Measurements from ENCODE around the gene RYR2.
A peak's percentile ranks its signal among the peaks of the same experiment; 100 is the strongest.

RYR2 gene

DNA sequence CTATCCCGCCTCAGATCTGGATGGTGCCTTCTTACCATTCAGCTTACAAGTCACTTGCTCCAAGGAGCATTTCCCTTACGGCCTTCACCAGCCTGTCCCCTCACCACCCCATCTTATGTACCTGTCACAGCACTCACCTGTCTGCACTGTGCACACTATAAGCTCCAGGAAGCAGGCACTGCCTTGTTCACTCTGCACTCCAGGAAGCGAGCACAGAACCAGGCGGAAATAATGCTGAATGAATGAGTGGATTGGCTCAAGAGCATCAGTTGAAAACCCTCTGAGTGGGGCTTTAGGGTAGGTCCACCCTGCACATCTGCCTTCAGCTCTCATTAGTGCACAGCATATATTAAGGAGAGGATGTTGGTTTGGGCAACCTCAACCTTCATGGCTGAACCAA lies 8.9 kb upstream of the RYR2 start:
- no peak for DNase-seq

- DNase-seq = no peak
Observed at GRCh38 chr1:237033804-237034203, 8.2 kb upstream of the RYR2 start.

DNA sequence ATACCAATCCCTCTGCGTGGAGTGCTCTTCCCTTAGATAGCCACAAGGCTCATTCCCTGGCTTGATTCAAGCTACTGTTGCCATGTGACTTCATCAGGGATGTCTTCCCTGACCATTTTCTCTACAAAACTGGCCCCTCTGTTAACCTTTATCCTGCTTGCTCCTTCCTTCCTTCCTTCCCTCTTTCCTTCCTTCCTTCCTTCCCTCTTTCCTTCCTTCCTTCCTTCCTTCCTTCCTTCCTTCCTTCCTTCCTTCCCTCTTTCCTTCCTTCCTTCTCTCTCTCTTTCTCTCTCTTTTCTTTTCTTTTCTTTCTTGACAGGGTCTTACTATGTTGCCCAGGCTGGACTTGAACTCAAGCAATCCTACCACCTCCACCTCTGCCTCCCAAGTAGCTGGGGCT lies 6.2 kb upstream of the RYR2 start:
- DNase-seq = no peak

GRCh38 chr1:237038211-237038610 lies 3.8 kb upstream of the RYR2 start:
- no peak for DNase-seq

GRCh38 chr1:237040823-237041222 lies 1.2 kb upstream of the RYR2 start:
- DNase-seq = no peak

- DNase-seq = no peak
Observed at GRCh38 chr1:237041461-237041794, 556 bp upstream of the RYR2 start.

GRCh38 chr1:237042526-237042891 lies 525 bp downstream of the RYR2 start:
- DNase-seq = no peak

GRCh38 chr1:237042892-237043576 lies 1.1 kb downstream of the RYR2 start:
- DNase-seq = no peak

GRCh38 chr1:237043846-237044636 lies 2.1 kb downstream of the RYR2 start:
- DNase-seq = no peak

DNA sequence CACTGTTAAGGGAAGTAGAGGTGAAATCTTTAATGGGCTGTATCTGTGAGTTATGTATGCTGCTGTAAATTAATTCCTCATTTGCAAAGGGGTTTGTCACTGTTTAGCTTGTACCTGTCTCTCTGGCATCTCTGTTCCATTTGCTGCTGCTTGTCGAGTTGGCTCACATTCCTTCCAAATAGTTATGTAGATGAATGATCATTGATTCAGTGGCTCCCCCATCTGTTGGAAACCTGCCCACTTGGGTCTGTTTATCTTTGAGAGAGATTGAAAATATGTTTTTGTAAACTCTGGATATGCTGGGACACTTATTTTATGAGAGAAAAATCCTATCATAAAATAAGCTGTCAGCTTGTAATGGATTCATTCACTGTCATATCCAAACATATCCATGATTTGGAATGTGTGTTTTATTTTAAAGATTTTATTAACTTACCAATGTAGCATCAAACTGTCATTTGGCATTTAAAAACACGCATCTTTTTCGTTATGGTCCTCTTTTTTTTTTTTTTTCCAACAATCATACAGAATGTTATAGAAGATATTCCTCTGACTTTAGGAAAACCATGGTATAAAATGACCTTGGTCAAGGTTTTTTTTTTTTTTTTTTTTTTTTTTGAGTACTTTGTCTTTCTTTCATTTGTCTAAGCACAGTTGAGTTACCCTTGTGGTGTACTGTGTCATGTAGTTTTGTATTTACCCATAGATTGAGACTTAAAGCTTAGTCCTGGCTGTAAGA lies 3.5 kb downstream of the RYR2 start:
- DNase-seq = peak; percentile 19

GRCh38 chr1:237048803-237049202 lies 6.8 kb downstream of the RYR2 start:
- DNase-seq = no peak

DNA sequence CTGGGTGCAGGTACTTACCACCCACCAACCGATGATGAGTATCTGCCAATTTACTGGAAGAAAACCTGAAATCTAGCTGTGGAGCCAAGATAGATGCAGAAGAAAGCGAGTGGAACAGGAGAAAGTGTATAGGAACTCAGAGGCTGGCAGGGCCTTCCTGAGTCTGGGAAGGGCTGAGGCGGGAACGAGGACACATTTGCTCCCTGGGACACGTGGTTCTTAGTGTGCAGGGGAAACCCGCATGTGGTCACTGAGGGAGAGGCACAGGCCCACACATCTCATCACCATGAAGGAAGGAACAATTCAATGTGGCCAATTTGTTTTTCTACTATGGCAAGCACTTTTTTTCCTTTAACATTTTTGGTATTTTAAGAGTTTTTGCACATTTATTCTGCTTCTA lies 8.2 kb downstream of the RYR2 start:
- no peak for DNase-seq

- DNase-seq = no peak
Observed at GRCh38 chr1:237050915-237051314, 8.9 kb downstream of the RYR2 start.

GRCh38 chr1:237054313-237054712 lies 12.3 kb downstream of the RYR2 start:
- no peak for DNase-seq

GRCh38 chr1:237058470-237058869 lies 16.5 kb downstream of the RYR2 start:
- DNase-seq = no peak

GRCh38 chr1:237059244-237059643 lies 17.3 kb downstream of the RYR2 start:
- no peak for DNase-seq

- no peak for DNase-seq
Observed at GRCh38 chr1:237062976-237063375, 21.0 kb downstream of the RYR2 start.

DNA sequence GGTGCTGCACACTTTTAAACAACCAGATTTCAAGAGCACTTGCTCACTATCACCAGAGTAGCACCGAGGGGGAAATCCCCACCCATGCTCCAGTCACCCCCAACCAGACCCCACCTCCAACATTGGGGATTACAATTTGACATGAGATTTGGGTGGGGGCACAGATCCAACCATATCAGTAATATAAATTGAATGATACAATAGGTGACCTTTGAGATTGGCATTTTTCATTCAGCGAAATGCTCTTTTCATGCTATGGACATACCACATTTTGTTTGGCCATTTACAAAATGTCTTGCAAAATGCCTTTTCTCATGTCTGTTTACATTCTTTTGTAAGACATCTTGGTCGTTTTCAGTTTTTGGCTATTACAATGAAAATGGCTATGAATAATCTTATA lies 23.9 kb downstream of the RYR2 start:
- no peak for DNase-seq

- DNase-seq = no peak
Observed at GRCh38 chr1:237070519-237070918, 28.5 kb downstream of the RYR2 start.

DNA sequence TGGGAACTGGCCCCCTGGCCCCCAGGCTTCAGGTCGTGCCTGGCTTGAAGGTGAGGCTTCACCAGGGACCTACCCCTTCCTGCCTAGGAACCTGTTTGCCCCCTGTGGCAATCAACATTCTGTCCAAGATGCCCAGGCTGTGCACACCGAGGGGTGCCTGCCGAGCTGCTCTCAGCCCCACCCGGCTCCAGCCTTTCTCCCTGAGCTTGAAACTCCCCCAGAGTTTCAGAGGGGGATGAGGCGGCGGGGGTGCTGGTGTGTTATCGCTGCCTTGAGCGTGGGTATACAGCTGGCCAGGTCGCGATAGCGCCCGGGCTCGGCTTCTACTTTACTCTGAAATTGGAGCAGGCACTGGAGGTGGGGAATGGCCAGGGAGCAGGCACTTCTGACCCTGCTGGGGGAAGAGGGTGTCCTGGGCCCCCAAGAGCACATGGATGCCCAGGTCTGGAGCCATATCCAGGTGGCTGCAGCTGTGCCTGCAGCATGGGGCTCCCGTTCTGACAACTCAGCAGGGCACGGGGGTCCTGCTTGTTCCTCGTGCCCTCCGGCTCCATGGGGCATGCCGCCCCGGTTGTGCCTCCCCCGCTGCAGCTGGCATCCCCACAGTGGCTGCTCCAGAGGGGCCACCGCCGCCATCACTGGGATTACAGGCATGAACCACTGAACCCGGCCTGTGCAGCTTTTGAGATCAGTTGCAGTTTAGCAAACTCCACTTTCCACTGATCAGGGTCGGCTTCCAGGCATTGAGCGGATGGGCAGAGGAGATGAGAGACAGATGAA lies 29.8 kb downstream of the RYR2 start:
- no peak for DNase-seq

GRCh38 chr1:237074371-237075117 lies 32.6 kb downstream of the RYR2 start:
- DNase-seq = no peak

DNA sequence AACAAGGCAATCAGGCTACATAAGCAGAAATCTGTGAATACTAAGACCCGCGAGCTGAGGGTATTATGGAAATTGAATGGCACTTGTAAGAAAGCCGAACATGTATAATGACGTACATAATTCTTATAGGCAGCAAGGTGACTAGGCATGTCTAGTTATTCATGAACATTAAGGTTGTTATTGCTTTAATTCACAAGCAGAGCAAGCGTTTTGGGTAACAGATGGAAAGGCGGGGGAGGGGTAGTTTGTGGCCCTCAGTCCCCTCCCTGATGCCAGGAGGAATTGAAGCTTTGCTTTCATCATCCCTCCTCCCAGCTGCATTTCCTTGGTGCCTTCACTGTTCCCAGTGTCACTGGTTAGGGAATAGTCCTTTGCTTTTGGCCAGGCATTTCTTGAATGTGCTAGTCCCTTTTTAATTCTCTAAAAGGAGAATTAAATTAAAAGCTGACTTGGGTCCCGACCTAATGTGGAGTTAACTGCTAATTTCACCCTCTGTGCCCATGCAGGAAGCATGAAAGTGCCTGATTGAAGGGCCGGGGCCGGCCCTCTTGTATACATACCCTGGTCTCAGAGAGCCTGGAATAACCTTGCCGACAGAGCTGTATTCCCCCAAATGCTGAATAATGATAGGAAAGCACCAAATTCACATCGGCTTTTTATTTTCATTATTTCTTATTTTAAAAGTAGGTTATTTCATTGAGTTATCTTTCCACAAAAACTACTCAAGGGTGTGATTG lies 42.5 kb downstream of the RYR2 start:
- peak; percentile 14 for DNase-seq
